HG03095 (cell line): Measurements from ENCODE around the gene DNTTIP2.
A peak's percentile ranks its signal among the peaks of the same experiment; 100 is the strongest.
"Not testable (repeated sequence)": the region's sequence is repeated elsewhere in the genome, so short reads cannot be mapped to it uniquely, and the experiment has no call there.

ENCODE experiments used
- ATAC-seq: cut with Tn5 transposase; IDR thresholded peaks from one replicate; pipeline ENCODE4 v1.9.1; 2021; ENCODE audit warnings: moderate library complexity; ENCODE audit not compliant: unreplicated experiment

The DNTTIP2 gene

DNA sequence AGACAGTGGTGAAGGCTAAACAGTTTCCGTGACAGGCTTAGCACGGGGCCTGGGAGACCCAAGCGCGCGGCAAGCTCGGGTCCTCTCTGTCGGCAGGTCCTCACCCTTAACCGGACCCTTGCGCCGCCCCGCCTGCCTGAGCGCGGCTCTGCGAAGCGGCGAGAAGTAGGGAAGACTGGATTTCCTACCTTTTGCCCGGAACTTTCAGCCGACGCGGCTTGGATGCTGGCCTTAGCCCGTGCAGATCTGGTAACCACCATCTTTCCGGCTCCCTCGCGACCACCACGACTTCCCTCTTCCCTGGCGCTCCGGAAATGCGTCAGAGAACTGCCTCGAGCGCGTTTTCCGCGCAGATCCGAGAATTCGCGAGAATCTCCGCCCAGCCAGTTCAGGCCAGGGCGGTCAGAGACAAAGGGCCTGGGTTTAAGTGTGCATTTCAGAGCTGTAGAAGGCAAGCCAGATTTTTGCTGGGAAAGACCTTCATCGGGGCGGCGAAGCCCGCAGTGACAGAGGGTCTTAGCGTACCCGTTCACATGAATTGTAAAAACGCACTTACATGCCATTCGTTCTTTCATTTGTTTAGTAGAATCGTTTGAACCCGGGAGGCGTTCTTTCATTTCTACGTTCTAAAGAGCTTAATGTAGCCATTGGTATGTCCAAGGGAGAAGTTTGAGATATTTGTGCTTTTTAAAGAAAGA lies at the start of gene DNTTIP2:
Gene DNTTIP2, minus strand, starts transcription at position 318 of the 698 bp plus-strand sequence. Its CDS starts 58 bp downstream, at position 260.
- peak; percentile 96 for ATAC-seq

DNA sequence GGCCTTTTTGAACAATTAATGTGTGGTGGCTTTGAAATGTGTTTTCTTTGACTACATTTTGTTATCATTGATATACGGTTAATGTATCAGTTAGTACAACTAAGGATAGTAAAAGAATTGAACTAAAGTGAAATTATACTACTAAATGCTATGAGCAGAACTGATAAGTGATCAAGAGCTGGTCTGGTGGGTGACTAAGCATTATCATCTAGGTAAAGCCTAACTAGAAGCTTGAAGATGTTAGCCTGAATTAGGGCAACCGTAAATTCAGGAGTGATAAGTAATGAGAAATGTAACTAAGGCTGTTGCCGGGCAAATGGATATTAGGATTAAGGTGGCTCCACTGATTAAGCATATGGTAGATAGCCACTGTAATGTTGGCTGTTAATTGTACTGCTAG lies 46.2 kb upstream of the DNTTIP2 start:
- no peak for ATAC-seq

DNA sequence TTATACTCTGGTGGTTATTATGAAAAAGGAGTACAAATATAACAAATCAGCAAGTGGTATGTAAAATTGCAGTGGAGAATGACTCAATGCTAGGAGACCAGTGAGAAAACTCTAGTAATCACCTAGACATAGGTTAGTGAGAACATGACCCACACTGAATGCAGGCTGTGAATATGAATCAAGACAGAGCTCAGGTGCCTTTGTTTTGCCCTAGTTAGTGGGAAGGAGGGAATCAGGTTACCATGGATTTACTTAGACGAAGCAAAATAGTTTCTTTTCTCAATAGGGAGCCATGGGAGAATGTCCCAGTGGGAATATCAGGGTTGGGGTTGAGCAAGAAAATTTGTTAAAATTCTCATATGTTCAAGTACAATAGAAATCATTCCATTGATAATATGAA lies 40.8 kb upstream of the DNTTIP2 start:
- no peak for ATAC-seq

DNA sequence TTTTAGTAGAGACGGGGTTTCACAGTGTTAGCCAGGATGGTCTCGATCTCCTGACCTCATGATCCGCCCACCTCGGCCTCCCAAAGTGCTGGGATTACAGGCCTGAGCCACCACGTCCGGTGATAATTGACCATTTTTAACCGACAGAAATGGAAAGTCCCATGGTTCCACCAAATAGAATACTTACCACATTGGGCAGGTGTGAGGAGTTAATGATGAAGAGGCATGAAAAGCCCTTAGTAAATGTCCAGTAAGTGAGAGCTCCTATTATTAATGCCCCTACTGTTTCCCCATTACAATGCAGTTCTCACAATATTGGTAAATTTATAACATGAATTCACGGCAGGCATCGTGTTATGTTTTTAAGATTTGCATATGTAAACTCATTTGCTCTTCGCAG lies 38.3 kb upstream of the DNTTIP2 start:
- no peak for ATAC-seq

- ATAC-seq = not testable (repeated sequence)
Measured at GRCh38 chr1:93910880-93911279, 31.9 kb upstream of the DNTTIP2 start.

GRCh38 chr1:93910305-93910704 lies 31.3 kb upstream of the DNTTIP2 start:
- no peak for ATAC-seq

- peak; percentile 92 for ATAC-seq
Measured at GRCh38 chr1:93909146-93910050, 30.4 kb upstream of the DNTTIP2 start, which contains the start of gene GCLM. TSS of gene GCLM (minus strand) at chr1:93909430. CDS start at chr1:93909163, 267 bp downstream.

GRCh38 chr1:93908394-93909145 lies 29.6 kb upstream of the DNTTIP2 start:
- ATAC-seq = peak; percentile 39

DNA sequence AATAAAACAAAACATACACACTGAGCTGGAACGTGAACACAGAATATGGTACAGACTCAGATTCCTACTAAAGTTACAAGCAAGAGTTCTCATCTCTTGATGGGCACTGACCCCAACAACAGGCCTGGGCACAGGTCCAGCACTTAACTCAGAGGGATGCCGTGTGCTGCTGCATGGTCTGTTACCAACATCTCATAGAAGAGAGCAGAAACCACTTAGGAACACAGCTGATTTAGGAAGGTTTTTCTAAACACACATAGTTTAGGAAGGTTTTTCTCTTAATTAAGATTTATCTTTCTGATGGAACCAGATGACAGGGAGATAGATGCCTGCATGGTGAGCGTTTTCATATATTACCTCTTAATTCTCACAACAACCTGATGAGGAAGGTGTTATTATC lies 28.7 kb upstream of the DNTTIP2 start:
- no peak for ATAC-seq

DNA sequence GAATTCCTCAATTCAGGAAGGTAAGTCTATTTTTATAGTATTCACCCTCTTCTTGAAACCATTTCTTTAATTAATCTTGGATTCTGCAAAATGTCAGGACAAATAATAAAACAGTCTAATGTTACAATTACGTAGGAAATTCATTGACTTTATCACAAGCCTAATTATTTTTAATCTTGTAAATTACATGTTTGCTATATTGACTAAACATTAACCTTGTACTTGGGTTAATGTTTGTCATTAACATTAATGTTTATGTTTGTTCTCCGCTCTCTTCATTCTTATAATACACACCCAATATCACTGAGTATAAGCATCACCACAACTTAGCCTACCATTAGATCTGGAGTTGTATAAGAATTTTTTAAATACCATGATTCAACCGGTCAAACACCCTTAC lies 27.5 kb upstream of the DNTTIP2 start:
- no peak for ATAC-seq

- ATAC-seq = no peak
Measured at GRCh38 chr1:93905734-93906133, 26.7 kb upstream of the DNTTIP2 start.

DNA sequence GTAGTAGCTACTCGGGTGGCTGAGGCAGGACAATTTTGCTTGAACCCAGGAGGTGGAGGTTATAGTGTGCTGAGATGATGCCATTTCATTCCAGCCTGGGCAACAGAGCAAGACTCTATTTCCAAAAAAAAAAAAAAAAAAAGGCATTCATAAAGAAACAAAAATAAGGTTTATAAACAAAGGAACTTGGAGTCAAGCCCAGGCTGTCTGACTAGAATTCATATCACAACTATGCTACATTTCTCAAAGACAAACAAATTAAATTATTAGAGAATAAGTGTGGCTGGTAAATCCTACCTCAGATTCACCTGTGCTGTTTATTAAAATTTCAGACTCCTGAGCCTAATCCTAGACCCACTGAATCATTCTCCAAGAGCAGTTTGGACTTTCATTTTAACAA lies 26.0 kb upstream of the DNTTIP2 start:
- ATAC-seq = no peak

DNA sequence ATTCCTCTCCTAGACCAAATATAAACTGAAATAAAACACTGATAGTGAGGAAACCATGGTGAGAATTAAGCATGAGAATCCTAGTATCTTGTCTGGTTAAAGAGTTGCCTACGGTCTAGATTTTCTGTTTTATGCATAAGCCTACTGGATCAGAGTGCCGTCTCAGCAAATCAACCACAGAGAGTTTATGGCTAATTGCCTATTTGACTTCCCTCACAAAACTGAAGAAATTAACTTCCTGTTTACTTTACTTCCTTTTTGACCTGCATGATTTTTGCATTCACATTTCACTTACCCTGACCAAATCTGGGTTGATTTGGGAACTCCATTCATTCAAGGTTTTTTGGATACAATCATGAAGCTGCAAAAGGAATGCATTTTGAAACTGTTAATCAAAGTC lies 25.2 kb upstream of the DNTTIP2 start:
- ATAC-seq = no peak

GRCh38 chr1:93900723-93901504 lies 21.9 kb upstream of the DNTTIP2 start:
- no peak for ATAC-seq

- ATAC-seq = no peak
Measured at GRCh38 chr1:93899543-93900207, 20.7 kb upstream of the DNTTIP2 start.

- ATAC-seq = no peak
Measured at GRCh38 chr1:93888900-93889299, 9.9 kb upstream of the DNTTIP2 start.

GRCh38 chr1:93882269-93882668 lies 3.3 kb upstream of the DNTTIP2 start:
- ATAC-seq = no peak

GRCh38 chr1:93880731-93881130 lies 1.7 kb upstream of the DNTTIP2 start:
- no peak for ATAC-seq

DNA sequence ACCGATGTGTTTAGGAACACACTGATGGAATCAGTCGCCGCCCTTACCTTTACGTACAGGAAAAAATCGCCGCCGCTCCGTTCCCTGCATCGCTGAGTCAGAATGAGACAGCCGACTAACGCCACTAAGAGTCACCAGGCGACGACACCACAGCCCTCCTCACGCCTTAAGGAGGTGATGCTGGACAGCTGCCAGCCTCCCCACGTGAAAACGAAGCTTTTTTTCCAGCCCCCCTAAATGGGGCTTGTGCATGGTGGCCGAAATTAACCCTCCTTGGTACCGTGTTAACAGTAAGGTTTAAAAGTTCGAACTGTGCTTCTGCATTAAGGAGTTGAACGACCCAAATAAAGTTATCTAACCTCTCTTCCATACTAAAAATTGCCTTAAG lies 511 bp downstream of the DNTTIP2 start:
- peak; percentile 45 for ATAC-seq

- no peak for ATAC-seq
Measured at GRCh38 chr1:93877529-93877928, 1.5 kb downstream of the DNTTIP2 start.
